ENCODE data around the gene SLC4A2.

Gene SLC4A2

DNA sequence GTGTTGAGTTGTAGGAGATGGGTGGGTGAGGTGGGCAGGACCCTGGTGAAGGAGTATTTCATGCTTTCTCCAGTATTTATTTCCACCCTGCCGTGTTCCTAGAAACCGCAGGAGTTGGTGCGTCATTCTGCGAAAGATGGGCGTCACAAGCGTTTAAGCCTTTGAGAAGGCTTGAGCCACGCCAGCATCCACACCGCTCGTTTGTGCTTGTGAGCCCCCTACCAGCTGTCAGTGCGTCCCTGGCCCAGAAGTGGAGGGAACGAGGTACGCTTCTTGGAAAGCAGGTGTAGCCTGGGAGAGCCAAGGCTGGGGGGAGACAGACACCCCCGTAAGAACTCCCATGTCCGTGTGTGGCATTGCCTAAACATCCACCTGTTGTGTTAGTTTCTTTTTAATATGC, 32.6 kb downstream of the SLC4A2 start:
- TF ChIP-seq, protein P1, sequence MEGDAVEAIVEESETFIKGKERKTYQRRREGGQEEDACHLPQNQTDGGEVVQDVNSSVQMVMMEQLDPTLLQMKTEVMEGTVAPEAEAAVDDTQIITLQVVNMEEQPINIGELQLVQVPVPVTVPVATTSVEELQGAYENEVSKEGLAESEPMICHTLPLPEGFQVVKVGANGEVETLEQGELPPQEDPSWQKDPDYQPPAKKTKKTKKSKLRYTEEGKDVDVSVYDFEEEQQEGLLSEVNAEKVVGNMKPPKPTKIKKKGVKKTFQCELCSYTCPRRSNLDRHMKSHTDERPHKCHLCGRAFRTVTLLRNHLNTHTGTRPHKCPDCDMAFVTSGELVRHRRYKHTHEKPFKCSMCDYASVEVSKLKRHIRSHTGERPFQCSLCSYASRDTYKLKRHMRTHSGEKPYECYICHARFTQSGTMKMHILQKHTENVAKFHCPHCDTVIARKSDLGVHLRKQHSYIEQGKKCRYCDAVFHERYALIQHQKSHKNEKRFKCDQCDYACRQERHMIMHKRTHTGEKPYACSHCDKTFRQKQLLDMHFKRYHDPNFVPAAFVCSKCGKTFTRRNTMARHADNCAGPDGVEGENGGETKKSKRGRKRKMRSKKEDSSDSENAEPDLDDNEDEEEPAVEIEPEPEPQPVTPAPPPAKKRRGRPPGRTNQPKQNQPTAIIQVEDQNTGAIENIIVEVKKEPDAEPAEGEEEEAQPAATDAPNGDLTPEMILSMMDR (conservative IDR thresholded peaks at IDR 0.05; ENCODE audit: low read depth, low read length) = no peak
- no peak overlapping the region for H3K4me3 ChIP-seq (ENCODE audit: low read length)
- DNase-seq (ENCODE audit: low read depth) = no peak

DNA sequence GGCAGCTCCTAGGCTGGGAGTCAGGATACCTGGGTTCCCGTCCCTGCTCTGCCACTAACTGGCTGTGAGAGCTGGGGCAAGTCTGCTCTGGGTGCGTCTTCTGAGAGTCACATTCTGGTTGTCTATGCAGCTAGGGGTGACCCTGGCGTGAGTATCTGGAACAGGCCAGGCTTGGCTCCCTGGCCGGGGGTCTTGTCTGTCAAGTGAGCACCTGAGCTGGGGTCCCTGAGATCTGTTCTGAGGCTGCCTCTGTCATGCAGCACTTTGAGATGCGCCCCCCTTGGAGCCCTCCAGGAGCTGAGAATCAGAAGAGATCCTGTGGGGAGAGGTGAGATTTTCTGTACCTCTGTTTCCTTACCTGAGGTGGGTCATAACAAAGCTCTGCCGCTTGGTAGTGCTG, 34.4 kb downstream of the SLC4A2 start:
- H3K4me3 ChIP-seq (ENCODE audit: low read length) = no peak overlapping the region
- no peak for DNase-seq (ENCODE audit: low read depth)
- TF ChIP-seq, protein P1 (conservative IDR thresholded peaks at IDR 0.05; ENCODE audit: low read depth, low read length) = no peak

DNA sequence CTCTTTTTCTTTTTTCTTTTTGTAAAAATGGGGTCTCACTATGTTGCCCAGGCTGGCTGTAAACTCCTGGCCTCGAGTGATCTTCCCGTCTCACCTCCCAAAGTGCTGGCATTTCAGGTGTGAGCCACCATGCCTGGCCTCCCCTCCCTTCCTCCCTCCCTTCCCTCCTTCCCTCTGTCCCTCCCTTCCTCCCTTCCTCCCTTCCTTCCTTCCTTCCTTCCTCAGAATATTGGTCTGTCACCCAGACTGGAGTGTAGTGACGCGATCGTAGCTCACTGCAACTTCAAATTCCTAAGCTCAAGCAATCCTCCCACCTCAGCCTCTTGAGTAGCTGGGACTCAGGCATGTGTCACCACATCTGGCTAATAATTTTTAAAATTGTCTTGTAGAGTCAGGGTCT, 35.3 kb downstream of the SLC4A2 start:
- TF ChIP-seq, protein P1 (conservative IDR thresholded peaks at IDR 0.05; ENCODE audit: low read depth, low read length) = no peak

DNA sequence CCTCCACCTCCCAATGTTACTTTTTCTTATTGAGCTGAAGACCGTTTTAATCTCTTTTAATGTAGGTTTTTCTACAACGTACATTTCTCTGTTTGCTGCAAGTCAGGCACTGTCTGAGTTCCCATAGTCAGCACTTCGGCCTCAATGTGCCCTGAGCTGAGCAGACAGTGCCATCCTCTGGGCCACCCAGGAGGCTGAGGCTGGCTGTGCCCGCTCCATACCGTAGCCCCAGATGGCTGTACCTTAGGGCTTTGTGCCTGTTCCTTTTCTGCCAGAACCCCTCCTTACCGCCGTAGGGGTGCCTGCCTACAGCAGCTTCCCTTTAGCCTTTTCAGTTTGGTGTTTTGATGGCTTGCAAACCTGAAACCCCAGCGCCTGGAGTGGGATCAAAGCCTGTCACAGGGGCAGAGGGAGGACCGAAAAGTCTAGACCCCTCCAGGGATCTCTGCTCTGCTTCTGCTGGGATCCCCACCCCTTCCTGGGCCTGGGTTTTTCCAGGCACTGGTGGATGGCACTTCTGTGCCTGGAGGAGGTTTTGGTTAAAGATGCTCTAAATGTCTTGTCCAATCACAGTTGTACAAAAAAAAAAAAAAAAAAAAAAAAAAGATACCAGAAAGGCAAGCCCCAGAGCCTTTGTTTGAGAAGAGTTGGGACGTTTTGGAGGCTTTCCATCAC, 35.9 kb downstream of the SLC4A2 start:
- TF ChIP-seq, protein P1 (conservative IDR thresholded peaks at IDR 0.05; ENCODE audit: low read depth, low read length) = no peak
- no peak for DNase-seq (ENCODE audit: low read depth)
- H3K4me3 ChIP-seq (ENCODE audit: low read length) = no peak overlapping the region

More for the DNA sequence above, 35.3 kb downstream of the SLC4A2 start:
- no peak overlapping the region for H3K4me3 ChIP-seq (ENCODE audit: low read length)
- DNase-seq (ENCODE audit: low read depth) = no peak

DNA sequence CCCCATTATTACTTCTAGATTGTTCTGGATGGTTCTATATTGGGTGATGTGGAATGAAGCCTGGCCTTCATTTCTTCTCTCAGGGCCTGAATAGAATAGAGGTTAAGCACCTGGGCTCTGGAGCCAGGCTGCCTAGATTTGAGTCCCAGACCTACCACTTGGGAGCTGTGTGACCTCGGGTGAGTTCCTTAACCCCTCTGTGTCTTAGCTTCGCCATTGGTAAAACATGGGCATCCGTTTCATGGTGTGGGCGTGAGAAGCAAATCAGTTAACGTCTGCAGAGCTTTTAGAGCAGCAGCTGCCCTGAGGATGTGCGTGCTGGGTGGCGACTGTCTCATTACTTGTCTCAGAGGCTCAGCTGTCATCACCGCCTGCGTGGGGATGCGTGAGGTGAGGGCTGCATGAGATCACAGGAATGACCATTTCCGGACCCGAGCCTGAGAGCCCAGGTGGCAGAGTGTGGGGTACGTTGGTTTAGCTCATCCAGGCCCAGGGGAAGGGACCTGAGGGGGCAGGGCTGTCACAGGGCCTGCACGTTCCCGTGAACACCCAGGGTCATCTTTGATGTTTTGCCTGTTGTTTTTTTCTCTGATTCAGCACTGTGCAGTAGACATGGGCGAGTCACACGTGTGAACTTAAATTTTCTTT, 36.6 kb downstream of the SLC4A2 start:
- no peak overlapping the region for H3K4me3 ChIP-seq (ENCODE audit: low read length)
- no peak for DNase-seq (ENCODE audit: low read depth)
- TF ChIP-seq, protein P1 (conservative IDR thresholded peaks at IDR 0.05; ENCODE audit: low read depth, low read length) = no peak

DNA sequence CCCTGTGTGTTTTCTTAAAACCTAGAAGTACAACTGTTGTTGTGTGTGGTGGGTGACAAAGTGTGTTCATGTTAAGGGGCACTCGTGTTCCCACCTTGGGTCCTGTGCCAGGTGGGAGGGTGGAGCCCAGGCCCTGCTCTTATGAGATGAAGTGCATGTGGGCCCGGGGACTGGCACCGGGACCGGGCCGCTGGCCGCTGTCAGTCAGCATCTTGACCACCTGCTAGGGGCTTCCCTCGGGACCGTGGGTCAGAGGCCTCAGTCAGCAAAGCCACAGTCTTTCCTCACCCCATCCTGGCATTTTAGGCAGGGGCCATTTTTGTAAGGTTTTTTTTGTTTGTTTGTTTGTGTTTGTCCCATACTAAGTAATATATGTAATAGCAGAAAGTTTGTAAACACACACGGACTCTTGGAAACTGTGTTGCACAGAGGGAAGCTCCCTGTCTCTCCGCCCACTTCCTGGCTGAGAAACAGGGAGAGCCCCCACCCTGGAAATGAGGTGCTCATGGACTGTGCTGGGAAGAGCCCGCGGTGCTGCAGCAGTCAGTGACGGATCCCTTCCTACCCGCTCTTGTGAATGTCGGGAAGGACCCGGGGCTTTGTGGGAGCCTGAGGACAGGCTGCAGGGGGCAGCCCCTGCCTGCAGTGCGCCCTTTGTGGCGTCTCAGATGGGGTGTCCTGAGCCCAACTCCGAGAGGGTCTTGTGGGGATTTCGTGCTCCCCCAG, 40.3 kb downstream of the SLC4A2 start:
- DNase-seq (ENCODE audit: low read depth) = no peak
- TF ChIP-seq, protein P1 (conservative IDR thresholded peaks at IDR 0.05; ENCODE audit: low read depth, low read length) = no peak
- H3K4me3 ChIP-seq (ENCODE audit: low read length) = no peak overlapping the region

Data from retinal pigment epithelial cell (primary cell).